HCT116 (cell line): ENCODE data around the gene WASL.

Experiments used
- CBX3 ChIP-seq: IDR thresholded peaks from 2 replicates; pipeline ENCODE4 v1.6.1; 2012; ENCODE audit warnings: low read depth
- EGR1 ChIP-seq: IDR thresholded peaks from 2 replicates; pipeline ENCODE4 v1.6.1; 2012; ENCODE audit warnings: low read depth
- EZH2phosphoT487 ChIP-seq: fragments of 200-600 bp; IDR thresholded peaks from 2 replicates; pipeline ENCODE4 v1.6.1; 2018; ENCODE audit warnings: antibody characterized with exemption, borderline replicate concordance
- FOSL1 ChIP-seq: IDR thresholded peaks from 2 replicates; pipeline ENCODE4 v1.6.1; 2012; ENCODE audit warnings: low read depth
- JUND ChIP-seq: IDR thresholded peaks from 2 replicates; pipeline ENCODE4 v1.6.1; 2012
- POLR2A ChIP-seq: IDR thresholded peaks from 2 replicates; pipeline ENCODE4 v1.7.0; 2011; ENCODE audit warnings: borderline replicate concordance; ENCODE audit not compliant: insufficient read depth, insufficient read length; ENCODE audit errors: extremely low read depth
- SP1 ChIP-seq: IDR thresholded peaks from 2 replicates; pipeline ENCODE4 v1.6.1; 2012; ENCODE audit warnings: low read depth
- SRF ChIP-seq: IDR thresholded peaks from 2 replicates; pipeline ENCODE4 v1.6.1; 2012; ENCODE audit warnings: low read depth
- YY1 ChIP-seq: IDR thresholded peaks from 2 replicates; pipeline ENCODE4 v1.6.1; 2011; ENCODE audit warnings: low read length, low read depth, moderate library complexity, mild to moderate bottlenecking; ENCODE audit not compliant: insufficient replicate concordance; ENCODE audit errors: extremely low read depth
- ZFX ChIP-seq: fragments of 450-650 bp; IDR thresholded peaks from 2 replicates; pipeline ENCODE4 v1.6.1; 2017
- TF ChIP-seq, protein P1 (sequence below), 3 experiments: fragments of 200-600 bp in 1 of 3; sonication (generic) in 1 of 3; IDR thresholded peaks in 2 of 3; conservative IDR thresholded peaks in 1 of 3; 2 replicates each; pipeline ENCODE4 v1.5.1; 2012 to 2017; ENCODE audit warnings: low read depth in 2 of 3, low read length in 2 of 3, antibody characterized with exemption in 1 of 3, borderline replicate concordance in 1 of 3, control low read depth in 1 of 3, mild to moderate bottlenecking in 1 of 3, mixed read lengths in 1 of 3, mixed run types in 1 of 3, moderate library complexity in 1 of 3; ENCODE audit not compliant: insufficient read depth in 1 of 3
- TF ChIP-seq, protein P2 (sequence below): IDR thresholded peaks from 2 replicates; pipeline ENCODE4 v1.6.1; 2012; ENCODE audit warnings: low read depth
- TF ChIP-seq, protein P3 (sequence below): IDR thresholded peaks from 2 replicates; pipeline ENCODE4 v1.6.1; 2012

DNA sequence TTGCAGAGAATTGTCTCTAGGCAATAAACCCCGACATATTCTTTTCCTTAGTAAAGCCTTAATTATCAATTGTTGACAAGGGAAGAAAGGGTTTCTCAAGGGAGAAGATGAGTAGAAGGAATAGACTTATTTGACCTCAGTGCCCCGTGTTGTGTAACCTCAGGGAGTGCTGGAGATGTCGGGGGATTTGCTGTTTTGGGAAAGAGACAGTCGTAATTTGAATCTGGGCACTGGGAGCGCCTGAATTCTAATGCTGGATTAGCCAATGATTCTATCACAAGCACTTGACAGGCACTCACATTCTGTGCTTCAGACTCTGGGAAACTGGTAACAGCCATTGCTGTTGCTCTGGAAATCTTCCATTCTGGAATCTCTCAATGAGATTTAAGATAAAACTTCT lies 106.9 kb downstream of the WASL start:
- TF ChIP-seq, protein P1, sequence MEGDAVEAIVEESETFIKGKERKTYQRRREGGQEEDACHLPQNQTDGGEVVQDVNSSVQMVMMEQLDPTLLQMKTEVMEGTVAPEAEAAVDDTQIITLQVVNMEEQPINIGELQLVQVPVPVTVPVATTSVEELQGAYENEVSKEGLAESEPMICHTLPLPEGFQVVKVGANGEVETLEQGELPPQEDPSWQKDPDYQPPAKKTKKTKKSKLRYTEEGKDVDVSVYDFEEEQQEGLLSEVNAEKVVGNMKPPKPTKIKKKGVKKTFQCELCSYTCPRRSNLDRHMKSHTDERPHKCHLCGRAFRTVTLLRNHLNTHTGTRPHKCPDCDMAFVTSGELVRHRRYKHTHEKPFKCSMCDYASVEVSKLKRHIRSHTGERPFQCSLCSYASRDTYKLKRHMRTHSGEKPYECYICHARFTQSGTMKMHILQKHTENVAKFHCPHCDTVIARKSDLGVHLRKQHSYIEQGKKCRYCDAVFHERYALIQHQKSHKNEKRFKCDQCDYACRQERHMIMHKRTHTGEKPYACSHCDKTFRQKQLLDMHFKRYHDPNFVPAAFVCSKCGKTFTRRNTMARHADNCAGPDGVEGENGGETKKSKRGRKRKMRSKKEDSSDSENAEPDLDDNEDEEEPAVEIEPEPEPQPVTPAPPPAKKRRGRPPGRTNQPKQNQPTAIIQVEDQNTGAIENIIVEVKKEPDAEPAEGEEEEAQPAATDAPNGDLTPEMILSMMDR (IDR thresholded peaks at IDR 0.05 in 2 of 3, conservative IDR thresholded peaks at IDR 0.05 in 1 of 3; ENCODE audit: borderline replicate concordance in 1 of 3, insufficient read depth in 1 of 3, low read depth in 2 of 3, low read length in 2 of 3), result no peak
- TF ChIP-seq, protein P2, sequence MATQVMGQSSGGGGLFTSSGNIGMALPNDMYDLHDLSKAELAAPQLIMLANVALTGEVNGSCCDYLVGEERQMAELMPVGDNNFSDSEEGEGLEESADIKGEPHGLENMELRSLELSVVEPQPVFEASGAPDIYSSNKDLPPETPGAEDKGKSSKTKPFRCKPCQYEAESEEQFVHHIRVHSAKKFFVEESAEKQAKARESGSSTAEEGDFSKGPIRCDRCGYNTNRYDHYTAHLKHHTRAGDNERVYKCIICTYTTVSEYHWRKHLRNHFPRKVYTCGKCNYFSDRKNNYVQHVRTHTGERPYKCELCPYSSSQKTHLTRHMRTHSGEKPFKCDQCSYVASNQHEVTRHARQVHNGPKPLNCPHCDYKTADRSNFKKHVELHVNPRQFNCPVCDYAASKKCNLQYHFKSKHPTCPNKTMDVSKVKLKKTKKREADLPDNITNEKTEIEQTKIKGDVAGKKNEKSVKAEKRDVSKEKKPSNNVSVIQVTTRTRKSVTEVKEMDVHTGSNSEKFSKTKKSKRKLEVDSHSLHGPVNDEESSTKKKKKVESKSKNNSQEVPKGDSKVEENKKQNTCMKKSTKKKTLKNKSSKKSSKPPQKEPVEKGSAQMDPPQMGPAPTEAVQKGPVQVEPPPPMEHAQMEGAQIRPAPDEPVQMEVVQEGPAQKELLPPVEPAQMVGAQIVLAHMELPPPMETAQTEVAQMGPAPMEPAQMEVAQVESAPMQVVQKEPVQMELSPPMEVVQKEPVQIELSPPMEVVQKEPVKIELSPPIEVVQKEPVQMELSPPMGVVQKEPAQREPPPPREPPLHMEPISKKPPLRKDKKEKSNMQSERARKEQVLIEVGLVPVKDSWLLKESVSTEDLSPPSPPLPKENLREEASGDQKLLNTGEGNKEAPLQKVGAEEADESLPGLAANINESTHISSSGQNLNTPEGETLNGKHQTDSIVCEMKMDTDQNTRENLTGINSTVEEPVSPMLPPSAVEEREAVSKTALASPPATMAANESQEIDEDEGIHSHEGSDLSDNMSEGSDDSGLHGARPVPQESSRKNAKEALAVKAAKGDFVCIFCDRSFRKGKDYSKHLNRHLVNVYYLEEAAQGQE, result no peak
- TF ChIP-seq EZH2phosphoT487, result no peak
- no peak for TF ChIP-seq POLR2A
- TF ChIP-seq SRF, result no peak
- no peak for TF ChIP-seq SP1
- no peak for TF ChIP-seq YY1
- no peak for TF ChIP-seq JUND
- no peak for TF ChIP-seq CBX3
- TF ChIP-seq ZFX, result no peak
- no peak for TF ChIP-seq EGR1
- TF ChIP-seq, protein P3, sequence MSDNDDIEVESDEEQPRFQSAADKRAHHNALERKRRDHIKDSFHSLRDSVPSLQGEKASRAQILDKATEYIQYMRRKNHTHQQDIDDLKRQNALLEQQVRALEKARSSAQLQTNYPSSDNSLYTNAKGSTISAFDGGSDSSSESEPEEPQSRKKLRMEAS, result no peak
- no peak for TF ChIP-seq FOSL1
